Body of pancreas (tissue), 4 donors: ENCODE measurements around the gene CAMSAP1. TPM values are rescaled to one million over a fixed set of nuclear protein-coding genes. Genes with fewer than 3 reads are reported as not detected.

Experiments
- ATAC-seq: fragments of 150-250 bp; one replicate; pipeline ENCODE4 v1.9.1; 2016
- DNase-seq, 4 donors: peaks; one replicate each; pipeline ENCODE4 v3.0.0-alpha.2; 2019
- H3K27ac ChIP-seq, 4 donors: fragments of 200-600 bp; sonication (generic); 1 replicate in 3 of 4; 2 replicates in 1 of 4; pipeline versions ENCODE4 v1.5.1 to v1.6.1; 2016 to 2019; ENCODE audit warnings: mild to moderate bottlenecking in 1 of 4, mixed read lengths in 1 of 4, moderate library complexity in 1 of 4
- H3K27me3 ChIP-seq, 2 donors: fragments of 200-600 bp; sonication (generic); one replicate each; pipeline ENCODE4 v1.6.0; 2016; ENCODE audit warnings: mild to moderate bottlenecking in 1 of 2
- H3K36me3 ChIP-seq, 2 donors: fragments of 200-600 bp; sonication (generic); replicated peaks in 1 of 2; 2 replicates each; pipeline ENCODE4 v1.5.1; 2016; ENCODE audit warnings: low read depth in 2 of 2; ENCODE audit not compliant: insufficient read depth in 1 of 2
- H3K4me1 ChIP-seq: fragments of 200-600 bp; sonication (generic); one replicate; pipeline ENCODE4 v1.6.0; 2016
- H3K4me3 ChIP-seq, 2 donors: fragments of 200-600 bp; sonication (generic); 1 replicate in 1 of 2; 2 replicates in 1 of 2; pipeline ENCODE4 v1.5.1; 2016 to 2019
- H3K9me3 ChIP-seq, 3 donors: fragments of 200-600 bp; sonication (generic); 1 replicate in 2 of 3; 2 replicates in 1 of 3; pipeline ENCODE4 v1.5.1; 2016
- CTCF ChIP-seq, 7 experiments: fragments of 450-650 bp in 4 of 7; fragments of 200-600 bp in 3 of 7; sonication (generic) in 3 of 7; IDR thresholded peaks; one replicate each; pipeline ENCODE4 v1.5.1; 2016 to 2019; ENCODE audit warnings: antibody characterized with exemption in 7 of 7
- POLR2A ChIP-seq, 3 donors: fragments of 450-650 bp; IDR thresholded peaks; one replicate each; pipeline ENCODE4 v1.6.1; 2016; ENCODE audit warnings: antibody characterized with exemption in 3 of 3, mild to moderate bottlenecking in 2 of 3
- WGBS, 2 donors: methylation state at CpG; one replicate each; pipeline ENCODE4 v1.1.5; 2017; 5-methylcytosine and 5-hydroxymethylcytosine counted together
- intact Hi-C: fragments of 100-400 bp; cut with DNase I; formaldehyde crosslinking; loops from one replicate; pipeline ENCODE4 v1.15.1; 2023
- total RNA-seq, 2 donors: library from RNA; depleted of rRNA; stranded (reverse); fragments of >200 nt; gene quantifications; one replicate each; pipeline ENCODE4 v1.1.0, GENCODE V29; 2016

The CAMSAP1 gene
- total RNA-seq, 2 donors from 2014 or later: 14.8 to 30.3 TPM

GRCh38 chr9:135885100-135885853, 22.1 kb downstream of the CAMSAP1 start:
- Histone ChIP-seq H3K27ac (no peak overlapping the region), H3K27me3 (no peaks in the 10 kb centered on the region), H3K4me1 (peaks cover 42% of the 10 kb centered on the region), H3K9me3 (no peaks in the 10 kb centered on the region), H3K36me3 (no peaks in the 10 kb centered on the region), H3K4me3 (no peak overlapping the region)
- 61 to 72% methylated on average over 7 of the region's 7 CpGs for WGBS, 2 donors
- TF ChIP-seq CTCF (IDR thresholded peaks at IDR 0.05): no peak
- no peak for TF ChIP-seq POLR2A (IDR thresholded peaks at IDR 0.05)
- DNase-seq (no peak), ATAC-seq (no peak)
- intact Hi-C loops: no loop called here

- no peak overlapping the region for H3K4me3 ChIP-seq
- peaks cover 42% of the 10 kb centered on the region for H3K4me1 ChIP-seq
- no peaks in the 10 kb centered on the region for H3K9me3 ChIP-seq
- no peaks in the 10 kb centered on the region for H3K27me3 ChIP-seq
- H3K36me3 ChIP-seq: no peaks in the 10 kb centered on the region
- ATAC-seq: peak; percentile 38
- intact Hi-C loops: no loop called here
- TF ChIP-seq CTCF (IDR thresholded peaks at IDR 0.05) (no peak), POLR2A (IDR thresholded peaks at IDR 0.05) (no peak)
- WGBS, 2 donors: 66 to 70% methylated on average over 15 to 16 of the region's 16 CpGs
- H3K27ac ChIP-seq: no peak overlapping the region
- DNase-seq: no peak
Observed at GRCh38 chr9:135884328-135885035, 22.9 kb downstream of the CAMSAP1 start.

GRCh38 chr9:135883410-135884089, 23.8 kb downstream of the CAMSAP1 start:
- DNase-seq (no peak), ATAC-seq (no peak)
- TF ChIP-seq CTCF (IDR thresholded peaks at IDR 0.05) (no peak), POLR2A (IDR thresholded peaks at IDR 0.05) (no peak)
- no peak overlapping the region for H3K4me3 ChIP-seq
- no peak overlapping the region for H3K27ac ChIP-seq
- 87 to 91% methylated on average over 15 of the region's 15 CpGs for WGBS, 2 donors
- H3K36me3 ChIP-seq: no peaks in the 10 kb centered on the region
- intact Hi-C loops: no loop called here
- H3K27me3 ChIP-seq: no peaks in the 10 kb centered on the region
- H3K9me3 ChIP-seq: no peaks in the 10 kb centered on the region
- H3K4me1 ChIP-seq: peaks cover 33% of the 10 kb centered on the region

- WGBS, 2 donors: 79 to 82% methylated on average over 12 of the region's 12 CpGs
- no peaks in the 10 kb centered on the region for H3K9me3 ChIP-seq
- H3K4me1 ChIP-seq: peaks cover 20% of the 10 kb centered on the region
- no peak overlapping the region for H3K4me3 ChIP-seq
- intact Hi-C loops: no loop called here
- H3K27ac ChIP-seq: no peak overlapping the region
- no peaks in the 10 kb centered on the region for H3K27me3 ChIP-seq
- no peaks in the 10 kb centered on the region for H3K36me3 ChIP-seq
- no peak for ATAC-seq
- TF ChIP-seq CTCF (IDR thresholded peaks at IDR 0.05): no peak
- no peak for TF ChIP-seq POLR2A (IDR thresholded peaks at IDR 0.05)
- no peak for DNase-seq
Observed at GRCh38 chr9:135882011-135882410, 25.3 kb downstream of the CAMSAP1 start.
